GM19372 (cell line): ENCODE data around the gene SLC9A8.
"Not testable (repeated sequence)": the region's sequence is repeated elsewhere in the genome, so short reads cannot be mapped to it uniquely, and the experiment has no call there.

ENCODE experiments used
- ATAC-seq: cut with Tn5 transposase; IDR thresholded peaks from one replicate; pipeline ENCODE4 v1.9.1; 2021; ENCODE audit warnings: mild to moderate bottlenecking, low read depth, moderate library complexity; ENCODE audit not compliant: unreplicated experiment

SLC9A8 gene, protein sequence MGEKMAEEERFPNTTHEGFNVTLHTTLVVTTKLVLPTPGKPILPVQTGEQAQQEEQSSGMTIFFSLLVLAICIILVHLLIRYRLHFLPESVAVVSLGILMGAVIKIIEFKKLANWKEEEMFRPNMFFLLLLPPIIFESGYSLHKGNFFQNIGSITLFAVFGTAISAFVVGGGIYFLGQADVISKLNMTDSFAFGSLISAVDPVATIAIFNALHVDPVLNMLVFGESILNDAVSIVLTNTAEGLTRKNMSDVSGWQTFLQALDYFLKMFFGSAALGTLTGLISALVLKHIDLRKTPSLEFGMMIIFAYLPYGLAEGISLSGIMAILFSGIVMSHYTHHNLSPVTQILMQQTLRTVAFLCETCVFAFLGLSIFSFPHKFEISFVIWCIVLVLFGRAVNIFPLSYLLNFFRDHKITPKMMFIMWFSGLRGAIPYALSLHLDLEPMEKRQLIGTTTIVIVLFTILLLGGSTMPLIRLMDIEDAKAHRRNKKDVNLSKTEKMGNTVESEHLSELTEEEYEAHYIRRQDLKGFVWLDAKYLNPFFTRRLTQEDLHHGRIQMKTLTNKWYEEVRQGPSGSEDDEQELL

GRCh38 chr20:49812507-49813304, at the start of gene SLC9A8:
SLC9A8 (plus strand) TSS chr20:49812828; CDS start chr20:49812923, 95 bp downstream.
- ATAC-seq: peak; percentile 88

- ATAC-seq: no peak
Observed at GRCh38 chr20:49762940-49763766, 49.5 kb upstream of the SLC9A8 start.

DNA sequence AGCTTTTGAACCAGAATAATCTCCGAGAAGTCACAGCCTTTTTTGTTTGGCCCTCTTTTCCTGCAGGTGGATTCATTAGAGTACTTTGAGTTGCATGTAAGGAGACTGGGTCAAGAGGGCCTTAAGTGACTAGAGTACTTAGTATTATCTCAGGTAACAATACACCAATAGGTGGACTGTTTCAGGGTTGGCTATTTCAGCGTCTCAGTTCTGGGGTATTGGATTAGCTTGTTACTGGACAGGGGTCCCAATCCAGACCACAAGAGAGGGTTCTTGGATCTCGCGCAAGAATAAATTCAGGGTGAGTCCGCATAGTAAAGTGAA, 47.3 kb upstream of the SLC9A8 start:
- ATAC-seq: no peak

DNA sequence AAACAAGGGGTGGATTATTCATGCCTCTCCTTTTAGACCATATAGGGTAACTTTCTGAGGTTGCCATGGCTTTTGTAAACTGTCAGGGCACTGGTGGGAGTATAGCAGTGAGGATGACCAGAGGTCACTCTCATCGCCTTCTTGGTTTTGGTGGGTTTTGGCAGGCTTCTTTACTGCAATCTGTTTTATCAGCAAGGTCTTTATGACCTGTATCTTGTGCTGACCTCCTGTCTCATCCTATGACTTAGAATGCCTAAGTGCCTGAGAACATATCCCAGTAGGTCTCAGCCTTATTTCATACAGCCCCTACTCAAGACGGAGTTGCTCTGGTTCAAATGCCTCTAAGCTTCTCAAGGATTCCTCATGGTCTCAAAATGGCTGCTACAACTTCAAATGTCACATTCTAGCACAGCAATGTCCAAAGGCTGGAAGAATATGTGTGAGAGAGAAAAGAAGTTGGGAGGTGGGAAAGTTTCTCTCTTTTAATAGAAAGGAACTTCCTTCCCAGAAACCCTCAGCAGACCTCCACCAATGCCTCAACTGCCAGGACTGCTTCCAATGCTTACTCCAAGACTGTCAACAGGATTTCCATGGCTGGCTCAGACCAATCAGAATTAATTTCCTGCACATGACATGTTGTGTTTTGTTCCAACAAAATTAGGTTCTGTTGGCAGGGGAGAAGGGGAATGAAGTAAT, 46.6 kb upstream of the SLC9A8 start:
- ATAC-seq: no peak

DNA sequence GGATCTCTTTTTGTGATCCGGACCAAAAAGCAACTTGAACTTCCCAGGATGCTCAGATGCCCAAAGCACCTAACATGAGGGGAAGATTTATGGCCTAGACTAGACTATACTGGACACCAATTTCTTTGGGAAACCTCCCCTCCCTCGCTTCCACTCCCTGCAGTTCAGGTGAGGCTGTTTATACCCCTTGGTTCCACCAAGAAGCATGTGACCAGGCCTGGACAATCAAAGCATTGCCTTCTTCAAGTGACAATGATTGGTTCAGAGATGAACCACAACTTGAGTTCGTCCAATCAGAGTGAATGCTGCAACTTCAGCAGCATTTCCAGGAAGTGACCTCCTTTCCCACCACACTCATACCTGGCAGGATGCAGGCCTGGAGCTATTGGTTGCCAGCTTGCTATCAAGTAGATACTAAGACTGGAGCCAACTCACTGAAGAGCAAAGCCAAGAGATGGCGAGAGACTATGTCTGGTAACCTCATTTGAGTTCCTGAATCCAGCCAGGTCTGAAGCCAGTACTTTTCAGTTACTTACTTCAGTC, 45.6 kb upstream of the SLC9A8 start:
- ATAC-seq: no peak

GRCh38 chr20:49768204-49769047, 44.2 kb upstream of the SLC9A8 start:
- no peak for ATAC-seq

- no peak for ATAC-seq
Observed at GRCh38 chr20:49769048-49769581, 43.5 kb upstream of the SLC9A8 start.

- ATAC-seq: no peak
Observed at GRCh38 chr20:49770634-49771033, 42.0 kb upstream of the SLC9A8 start.

DNA sequence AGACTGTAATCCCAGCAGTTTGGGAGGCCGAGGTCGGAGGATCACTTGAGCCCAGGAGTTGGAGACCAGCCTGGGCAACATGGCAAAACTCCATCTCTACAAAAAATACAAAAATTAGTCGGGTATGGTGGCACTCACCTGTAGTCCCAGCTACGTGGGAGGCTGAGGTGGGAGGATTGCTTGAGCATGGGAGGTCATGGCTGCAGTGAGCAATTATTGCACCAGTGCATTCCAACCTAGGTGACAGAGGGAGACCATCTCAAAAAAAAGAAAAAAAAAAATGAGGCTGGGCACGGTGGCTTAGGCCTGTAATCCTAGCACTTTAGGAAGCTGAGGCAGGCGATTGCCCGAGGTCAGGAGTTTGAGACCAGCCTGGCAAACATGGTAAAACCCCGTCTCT, 38.4 kb upstream of the SLC9A8 start:
- not testable (repeated sequence) for ATAC-seq

- ATAC-seq: no peak
Observed at GRCh38 chr20:49775229-49775693, 37.4 kb upstream of the SLC9A8 start.

DNA sequence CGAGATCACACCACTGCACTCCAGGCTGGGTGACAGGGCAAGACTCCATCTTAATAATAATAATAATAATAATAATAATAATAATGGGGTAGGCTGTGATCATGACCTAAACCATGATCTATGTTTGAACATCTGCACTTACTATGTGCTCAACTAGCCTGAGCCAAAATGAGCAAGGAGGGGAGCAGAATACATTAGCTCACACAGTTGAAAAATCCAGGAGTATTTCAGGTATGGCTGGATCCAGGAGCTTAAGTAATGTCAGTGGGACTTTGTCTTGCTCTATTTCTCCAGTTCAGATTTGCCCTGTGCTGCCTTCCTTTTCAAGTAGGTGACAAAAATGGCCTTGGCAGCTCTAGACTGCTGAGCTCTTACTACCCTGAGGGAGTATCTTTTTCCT, 32.7 kb upstream of the SLC9A8 start:
- no peak for ATAC-seq

DNA sequence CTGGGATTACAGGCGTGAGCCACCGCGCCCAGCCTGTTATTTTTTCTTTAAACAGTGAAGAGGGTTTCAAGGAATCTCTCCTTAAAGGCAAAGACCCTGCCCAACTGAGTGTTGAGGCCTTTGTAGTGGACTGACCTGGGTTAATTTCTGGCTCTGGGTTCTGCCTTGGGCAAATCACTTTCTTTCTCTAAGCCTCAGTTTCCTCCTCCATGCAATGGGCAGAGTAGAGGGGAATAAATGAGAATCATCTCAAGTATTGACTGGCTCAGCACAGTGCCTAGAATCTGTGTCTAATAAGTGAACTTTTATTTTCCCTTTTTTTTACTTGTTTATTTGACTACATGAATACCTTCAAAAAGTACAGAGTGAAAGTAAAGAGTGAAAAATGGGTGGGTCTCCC, 31.0 kb upstream of the SLC9A8 start:
- ATAC-seq: no peak

DNA sequence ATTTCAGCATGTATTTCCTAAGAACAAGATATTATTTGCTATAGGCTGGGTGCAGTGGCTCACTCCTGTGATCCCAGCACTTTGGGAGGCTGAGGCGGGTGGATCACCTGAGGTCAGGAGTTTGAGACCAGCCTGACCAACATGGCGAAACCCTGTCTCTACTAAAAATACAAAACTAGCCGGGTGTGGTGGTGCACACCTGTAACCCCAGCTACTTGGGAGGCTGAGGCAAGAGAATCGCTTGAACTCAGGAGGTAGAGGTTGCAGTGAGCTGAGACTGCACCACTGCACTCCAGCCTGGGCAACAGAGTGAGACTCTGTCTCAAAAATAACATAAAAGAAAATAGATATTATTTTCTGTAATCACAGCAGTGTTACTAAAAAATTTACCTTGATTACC, 30.2 kb upstream of the SLC9A8 start:
- not testable (repeated sequence) for ATAC-seq

DNA sequence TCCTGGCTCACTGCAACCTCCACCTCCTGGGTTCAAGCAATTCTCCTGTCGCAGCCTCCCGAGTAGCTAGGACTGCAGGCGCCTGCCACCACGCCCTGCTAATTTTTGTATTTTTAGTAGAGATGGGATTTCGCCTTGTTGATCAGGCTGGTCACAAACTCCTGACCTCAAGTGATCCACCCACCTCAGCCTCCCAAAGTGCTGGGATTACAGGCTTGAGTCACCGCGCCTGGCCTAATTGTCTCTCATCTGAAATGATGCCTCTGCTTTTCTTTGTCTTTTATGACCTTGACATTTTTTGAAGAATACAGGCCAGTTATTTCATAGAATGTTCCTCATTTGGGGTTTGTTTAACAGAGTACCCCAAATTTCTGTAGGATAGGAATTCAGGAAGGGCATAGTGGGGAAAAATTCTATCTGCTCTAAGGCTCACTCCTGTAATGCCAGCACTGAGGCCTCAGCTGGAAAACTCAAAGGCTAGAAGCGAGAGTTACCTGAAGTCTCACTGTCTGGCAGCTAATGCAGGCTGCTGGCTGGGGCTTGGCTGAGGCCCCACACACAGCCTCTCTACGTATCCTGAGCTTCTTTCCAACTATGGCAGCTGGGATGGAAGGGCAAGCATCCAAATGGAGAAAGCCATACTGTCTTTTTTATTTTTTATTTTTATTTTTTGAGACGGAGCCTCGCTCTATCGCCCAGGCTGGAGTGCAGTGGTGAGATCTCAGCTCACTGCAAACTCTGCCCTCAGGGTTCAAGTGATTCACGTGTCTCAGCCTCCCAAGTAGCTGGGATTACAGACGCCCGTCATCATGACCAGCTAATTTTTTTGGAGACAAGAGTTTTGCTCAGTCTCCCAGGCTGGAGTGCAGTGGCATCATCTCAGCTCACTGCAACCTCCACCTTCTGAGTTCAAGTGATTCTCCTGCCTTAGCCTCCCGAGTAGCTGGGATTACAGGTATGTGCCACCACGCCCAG, 29.3 kb upstream of the SLC9A8 start:
- ATAC-seq: not testable (repeated sequence)

DNA sequence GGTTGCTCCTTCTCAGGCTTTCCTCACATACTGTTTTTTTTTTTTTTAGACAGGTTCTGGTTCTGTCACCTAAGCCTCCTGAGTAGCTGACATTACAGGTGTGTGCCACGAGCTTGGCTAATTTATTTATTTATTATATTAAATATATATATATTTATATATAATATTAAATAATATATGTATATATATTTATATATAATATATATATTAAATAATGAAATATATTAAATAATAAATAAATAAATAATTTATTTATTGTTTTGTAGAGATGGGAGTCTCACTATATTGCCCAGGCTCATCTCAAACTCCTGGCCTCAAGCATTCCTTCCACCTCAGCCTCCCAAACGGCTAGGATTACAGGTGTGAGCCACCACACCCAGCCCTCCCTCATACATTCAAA, 28.3 kb upstream of the SLC9A8 start:
- no peak for ATAC-seq

DNA sequence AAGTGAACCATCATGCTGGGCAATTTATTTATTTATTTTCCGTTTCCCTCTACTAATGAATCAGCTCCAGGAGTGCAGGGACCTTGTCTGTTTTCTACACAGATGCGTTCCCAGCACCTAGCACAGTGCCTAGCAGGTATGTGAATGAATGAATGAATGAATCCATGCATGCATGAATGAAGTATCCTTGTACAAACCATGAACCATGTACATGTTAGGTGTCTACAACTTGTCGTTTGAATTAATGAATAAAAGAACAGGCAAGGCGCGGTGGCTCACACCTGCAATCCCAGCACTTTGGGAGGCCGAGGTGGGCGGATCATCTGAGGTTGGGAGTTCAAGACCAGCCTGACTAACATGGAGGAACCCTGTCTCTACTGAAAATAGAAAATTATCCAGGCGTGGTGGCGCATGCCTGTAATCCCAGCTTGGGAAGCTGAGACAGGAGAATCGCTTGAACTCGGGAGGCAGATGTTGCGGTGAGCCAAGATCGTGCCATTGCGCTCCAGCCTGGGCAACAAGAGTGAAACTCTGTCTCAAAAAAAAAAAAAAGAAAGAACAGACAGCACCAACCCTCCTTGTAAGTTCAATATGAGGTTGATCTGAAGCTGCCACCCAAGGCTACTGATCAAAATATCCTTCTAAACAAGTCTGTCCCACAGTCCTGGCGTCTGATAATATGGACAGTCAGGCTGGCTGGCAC, 27.3 kb upstream of the SLC9A8 start:
- no peak for ATAC-seq

- peak; percentile 87 for ATAC-seq
Observed at GRCh38 chr20:49785852-49786175, 26.8 kb upstream of the SLC9A8 start.
